HepG2 (cell line): ENCODE results near the gene PXK. TPM values are rescaled to one million over a fixed set of nuclear protein-coding genes. Genes with fewer than 3 reads are reported as not detected.
A peak's percentile ranks its signal among the peaks of the same experiment; 100 is the strongest.

ENCODE experiments used
- CBX5 ChIP-seq: sonication (generic); formaldehyde crosslinking; IDR thresholded peaks from 2 replicates; pipeline ENCODE4 v1.4.0; 2020; ENCODE audit warnings: missing genetic modification reagents, borderline replicate concordance
- IKZF4 ChIP-seq: sonication (generic); formaldehyde crosslinking; IDR thresholded peaks from 2 replicates; pipeline ENCODE4 v1.5.1; 2020; ENCODE audit warnings: borderline replicate concordance, mild to moderate bottlenecking, low read depth, missing genetic modification reagents; ENCODE audit errors: not compliant biosample characterization
- MXD3 ChIP-seq: IDR thresholded peaks from 2 replicates; pipeline ENCODE4 v1.6.1; 2016; ENCODE audit warnings: mild to moderate bottlenecking, missing biosample characterization, missing genetic modification reagents
- NFKBIZ ChIP-seq: IDR thresholded peaks from 2 replicates; pipeline ENCODE4 v1.6.1; 2018; ENCODE audit warnings: missing genetic modification reagents, missing compliant biosample characterization
- PRDM4 ChIP-seq: sonication (generic); formaldehyde crosslinking; IDR thresholded peaks from 2 replicates; pipeline ENCODE4 v1.9.0; 2021; ENCODE audit warnings: missing genetic modification reagents, borderline replicate concordance
- RNF219 ChIP-seq: sonication (generic); formaldehyde crosslinking; IDR thresholded peaks from 2 replicates; pipeline ENCODE4 v1.5.0; 2020; ENCODE audit warnings: mild to moderate bottlenecking, missing genetic modification reagents
- SAP130 ChIP-seq: IDR thresholded peaks from 2 replicates; pipeline ENCODE4 v1.6.1; 2016; ENCODE audit warnings: low read depth
- SNAI1 ChIP-seq: sonication (generic); formaldehyde crosslinking; IDR thresholded peaks from 2 replicates; pipeline ENCODE4 v1.5.0; 2020; ENCODE audit warnings: mild to moderate bottlenecking, missing genetic modification reagents, borderline replicate concordance
- SP1 ChIP-seq, 2 experiments: fragments of 450-650 bp in 1 of 2; sonication (generic) in 1 of 2; formaldehyde crosslinking in 1 of 2; IDR thresholded peaks; 2 replicates each; pipeline versions ENCODE4 v1.4.0 to v1.6.1; 2016 to 2020; ENCODE audit warnings: missing genetic modification reagents in 1 of 2
- SUZ12 ChIP-seq: fragments of 150-350 bp; IDR thresholded peaks from 2 replicates; pipeline ENCODE4 v1.6.1; 2014; ENCODE audit warnings: low read depth, low read length
- TCF7 ChIP-seq: sonication (generic); IDR thresholded peaks from 2 replicates; pipeline ENCODE4 v1.6.1; 2016; ENCODE audit warnings: antibody characterized with exemption, low read depth
- THAP11 ChIP-seq: IDR thresholded peaks from 2 replicates; pipeline ENCODE4 v1.6.1; 2016; ENCODE audit warnings: missing biosample characterization, missing genetic modification reagents
- ZBTB42 ChIP-seq: sonication (generic); formaldehyde crosslinking; IDR thresholded peaks from 2 replicates; pipeline ENCODE4 v1.5.0; 2020; ENCODE audit warnings: mild to moderate bottlenecking, missing genetic modification reagents
- ZNF124 ChIP-seq: sonication (generic); formaldehyde crosslinking; IDR thresholded peaks from 2 replicates; pipeline ENCODE4 v1.4.0; 2020; ENCODE audit warnings: missing genetic modification reagents
- ZNF138 ChIP-seq: sonication (generic); formaldehyde crosslinking; IDR thresholded peaks from 2 replicates; pipeline ENCODE4 v1.5.0; 2020; ENCODE audit warnings: mild to moderate bottlenecking, low read depth, missing genetic modification reagents
- ZNF24 ChIP-seq: fragments of 450-650 bp; IDR thresholded peaks from 2 replicates; pipeline ENCODE4 v1.6.1; 2017; ENCODE audit warnings: antibody characterized with exemption, mild to moderate bottlenecking
- ZNF496 ChIP-seq: sonication (generic); formaldehyde crosslinking; IDR thresholded peaks from 2 replicates; pipeline ENCODE4 v1.8.1; 2023; ENCODE audit warnings: mild to moderate bottlenecking, moderate library complexity, missing genetic modification reagents; ENCODE audit not compliant: insufficient replicate concordance
- ZNF563 ChIP-seq: sonication (generic); formaldehyde crosslinking; IDR thresholded peaks from 2 replicates; pipeline ENCODE4 v1.8.0; 2022; ENCODE audit warnings: mild to moderate bottlenecking, moderate library complexity, missing genetic modification reagents
- polyA plus RNA-seq, 8 experiments: library from polyadenylated mRNA; depleted of rRNA in 3 of 8; stranded (reverse) in 7 of 8; unstranded in 1 of 8; fragments of >200 nt; fragmentation: Illumina TruSeq in 4 of 8; extraction: Trizol in 4 of 8; gene quantifications; 2 replicates each; pipeline versions ENCODE4 v1.2.1 to v1.2.3, GENCODE V29; 2011 to 2016; ENCODE audit warnings: low read depth in 4 of 8, missing spikeins in 1 of 8, mixed read lengths in 1 of 8; ENCODE audit not compliant: insufficient read depth in 1 of 8
- total RNA-seq, 5 experiments: library from RNA; depleted of rRNA; stranded (reverse); fragments of >200 nt; fragmentation: Illumina TruSeq; extraction: Trizol; gene quantifications; 2 replicates each; pipeline ENCODE4 v1.2.3, GENCODE V29; 2016; ENCODE audit warnings: low read depth in 1 of 5
- TF ChIP-seq, protein P1 (sequence below): sonication (generic); formaldehyde crosslinking; IDR thresholded peaks from 2 replicates; pipeline ENCODE4 v1.4.0; 2020; ENCODE audit warnings: missing genetic modification reagents

The PXK gene
- total and polyA plus RNA-seq, 2 of the 13 experiments (the other 11 are each of a cell fraction or from before 2014, with no cell fraction given): 6.4 to 18.6 TPM

DNA sequence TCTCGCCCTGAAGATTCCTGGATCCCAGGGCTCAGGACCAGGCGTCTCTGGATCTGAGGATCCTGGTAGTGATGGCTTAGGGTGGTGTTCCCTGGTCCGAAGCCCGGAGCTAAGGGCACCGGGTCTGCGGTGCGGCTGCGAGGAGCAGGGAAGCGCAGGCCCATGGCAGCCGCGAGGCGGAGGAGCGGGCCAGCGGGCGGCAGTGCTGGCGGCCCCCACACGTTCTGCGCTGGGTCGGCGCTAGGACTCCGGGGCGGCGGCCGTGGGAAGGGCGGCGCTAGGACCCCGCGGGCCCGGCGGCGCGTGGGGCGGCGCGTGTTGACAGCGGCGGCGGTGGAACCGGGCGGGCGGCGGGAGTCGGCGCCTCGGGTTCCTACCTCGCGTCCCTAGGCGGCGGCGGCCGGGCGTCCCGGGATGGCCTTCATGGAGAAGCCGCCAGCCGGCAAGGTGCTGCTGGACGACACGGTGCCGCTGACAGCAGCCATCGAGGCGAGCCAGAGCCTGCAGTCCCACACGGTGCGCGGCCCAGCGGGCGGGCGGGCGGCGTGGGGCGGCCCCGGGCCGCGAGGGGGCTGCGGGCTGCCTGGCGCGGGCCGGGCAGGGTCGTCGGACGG is at the start of gene PXK (continued):
- TF ChIP-seq RNF219 (CRISPR knock-in tag): no peak
- TF ChIP-seq, protein P1, sequence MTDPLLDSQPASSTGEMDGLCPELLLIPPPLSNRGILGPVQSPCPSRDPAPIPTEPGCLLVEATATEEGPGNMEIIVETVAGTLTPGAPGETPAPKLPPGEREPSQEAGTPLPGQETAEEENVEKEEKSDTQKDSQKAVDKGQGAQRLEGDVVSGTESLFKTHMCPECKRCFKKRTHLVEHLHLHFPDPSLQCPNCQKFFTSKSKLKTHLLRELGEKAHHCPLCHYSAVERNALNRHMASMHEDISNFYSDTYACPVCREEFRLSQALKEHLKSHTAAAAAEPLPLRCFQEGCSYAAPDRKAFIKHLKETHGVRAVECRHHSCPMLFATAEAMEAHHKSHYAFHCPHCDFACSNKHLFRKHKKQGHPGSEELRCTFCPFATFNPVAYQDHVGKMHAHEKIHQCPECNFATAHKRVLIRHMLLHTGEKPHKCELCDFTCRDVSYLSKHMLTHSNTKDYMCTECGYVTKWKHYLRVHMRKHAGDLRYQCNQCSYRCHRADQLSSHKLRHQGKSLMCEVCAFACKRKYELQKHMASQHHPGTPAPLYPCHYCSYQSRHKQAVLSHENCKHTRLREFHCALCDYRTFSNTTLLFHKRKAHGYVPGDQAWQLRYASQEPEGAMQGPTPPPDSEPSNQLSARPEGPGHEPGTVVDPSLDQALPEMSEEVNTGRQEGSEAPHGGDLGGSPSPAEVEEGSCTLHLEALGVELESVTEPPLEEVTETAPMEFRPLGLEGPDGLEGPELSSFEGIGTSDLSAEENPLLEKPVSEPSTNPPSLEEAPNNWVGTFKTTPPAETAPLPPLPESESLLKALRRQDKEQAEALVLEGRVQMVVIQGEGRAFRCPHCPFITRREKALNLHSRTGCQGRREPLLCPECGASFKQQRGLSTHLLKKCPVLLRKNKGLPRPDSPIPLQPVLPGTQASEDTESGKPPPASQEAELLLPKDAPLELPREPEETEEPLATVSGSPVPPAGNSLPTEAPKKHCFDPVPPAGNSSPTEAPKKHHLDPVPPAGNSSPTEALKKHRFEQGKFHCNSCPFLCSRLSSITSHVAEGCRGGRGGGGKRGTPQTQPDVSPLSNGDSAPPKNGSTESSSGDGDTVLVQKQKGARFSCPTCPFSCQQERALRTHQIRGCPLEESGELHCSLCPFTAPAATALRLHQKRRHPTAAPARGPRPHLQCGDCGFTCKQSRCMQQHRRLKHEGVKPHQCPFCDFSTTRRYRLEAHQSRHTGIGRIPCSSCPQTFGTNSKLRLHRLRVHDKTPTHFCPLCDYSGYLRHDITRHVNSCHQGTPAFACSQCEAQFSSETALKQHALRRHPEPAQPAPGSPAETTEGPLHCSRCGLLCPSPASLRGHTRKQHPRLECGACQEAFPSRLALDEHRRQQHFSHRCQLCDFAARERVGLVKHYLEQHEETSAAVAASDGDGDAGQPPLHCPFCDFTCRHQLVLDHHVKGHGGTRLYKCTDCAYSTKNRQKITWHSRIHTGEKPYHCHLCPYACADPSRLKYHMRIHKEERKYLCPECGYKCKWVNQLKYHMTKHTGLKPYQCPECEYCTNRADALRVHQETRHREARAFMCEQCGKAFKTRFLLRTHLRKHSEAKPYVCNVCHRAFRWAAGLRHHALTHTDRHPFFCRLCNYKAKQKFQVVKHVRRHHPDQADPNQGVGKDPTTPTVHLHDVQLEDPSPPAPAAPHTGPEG (CRISPR knock-in tag): peak; percentile 84
- no peak for TF ChIP-seq ZNF124
- no peak for TF ChIP-seq ZBTB42 (CRISPR knock-in tag)
- TF ChIP-seq ZNF138: no peak
- no peak for TF ChIP-seq SUZ12
- no peak for TF ChIP-seq TCF7
- TF ChIP-seq SP1 (IDR thresholded peaks at IDR 0.05): no peak
- TF ChIP-seq SP1 (CRISPR knock-in tag; IDR thresholded peaks at IDR 0.05): peak; percentile 48; the same call in 1 of the 2 replicates
- no peak for TF ChIP-seq ZNF496
- no peak; the same call in 1 of the 2 replicates for TF ChIP-seq CBX5 (CRISPR knock-in tag)
- TF ChIP-seq THAP11 (CRISPR knock-in tag): peak; percentile 64; the same call in 1 of the 2 replicates
- TF ChIP-seq MXD3 (CRISPR knock-in tag): 0 out of 2 replicates have a peak, but pooled peaks have one; percentile 38
- peak; percentile 81 for TF ChIP-seq IKZF4 (CRISPR knock-in tag)
- TF ChIP-seq SAP130 (CRISPR knock-in tag): peak; percentile 87
- peak; percentile 74; the same call in 1 of the 2 replicates for TF ChIP-seq ZNF563 (CRISPR knock-in tag)
- no peak for TF ChIP-seq PRDM4 (CRISPR knock-in tag)
- no peak for TF ChIP-seq ZNF24
- TF ChIP-seq NFKBIZ: no peak
- no peak for TF ChIP-seq SNAI1 (CRISPR knock-in tag)
